HG03575 (cell line): ENCODE measurements around the gene PPP2R5B.

Source experiments
- ATAC-seq: cut with Tn5 transposase; IDR thresholded peaks from one replicate; pipeline ENCODE4 v1.9.1; 2021; ENCODE audit not compliant: unreplicated experiment, insufficient number of reproducible peaks, low FRiP score; ENCODE audit errors: extremely low read depth

Gene PPP2R5B

DNA sequence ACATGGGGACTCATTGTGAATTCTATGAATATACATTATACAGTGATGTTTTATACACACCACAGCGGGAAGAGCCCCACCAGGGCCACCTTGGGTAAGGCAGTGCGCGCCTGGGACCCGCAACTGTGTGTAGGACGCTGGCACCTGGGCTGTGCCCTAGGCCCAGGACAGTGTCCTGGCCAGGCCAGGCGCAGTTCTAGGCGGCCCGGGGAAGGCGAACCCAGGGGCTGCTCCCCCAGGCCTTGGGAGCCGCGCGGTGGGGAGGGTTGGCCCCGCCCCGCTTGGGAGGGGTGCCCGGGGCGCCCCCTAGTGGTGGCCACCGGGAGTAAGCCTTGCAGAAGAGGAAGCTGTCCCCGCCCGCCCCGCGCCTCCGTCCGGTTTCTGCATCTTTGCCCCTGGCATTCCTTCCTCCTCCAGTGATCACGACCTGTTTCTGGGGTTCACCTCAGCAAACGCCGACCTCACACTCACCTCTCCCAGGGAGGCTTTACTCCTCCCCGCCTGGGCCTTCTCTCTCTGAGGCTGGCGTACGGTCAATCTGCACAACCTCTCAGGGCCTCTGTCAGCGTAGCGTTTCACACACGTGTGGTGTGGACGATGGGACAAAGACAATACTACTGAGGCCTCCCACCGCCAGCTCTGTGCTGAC, 36.6 kb upstream of the PPP2R5B start:
- ATAC-seq = no peak

DNA sequence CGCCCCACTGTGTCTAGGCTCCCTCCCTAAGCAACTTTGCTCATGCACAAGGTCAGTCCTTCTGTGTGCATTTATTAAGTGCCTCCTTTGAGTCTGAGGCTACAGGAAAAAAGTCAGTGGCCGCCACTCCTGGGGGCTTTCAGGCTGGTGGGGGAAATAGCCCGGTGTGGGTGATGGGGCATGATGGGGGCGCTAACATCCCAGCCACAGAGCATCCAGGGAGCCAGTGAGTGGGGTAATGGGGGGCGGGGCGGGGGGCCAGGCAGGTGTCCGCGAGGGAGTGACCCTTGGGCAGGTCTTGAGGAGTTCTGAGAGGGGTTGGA, 36.1 kb upstream of the PPP2R5B start:
- ATAC-seq = no peak

GRCh38 chr11:64888729-64889511, 35.6 kb upstream of the PPP2R5B start:
- no peak for ATAC-seq

- no peak for ATAC-seq
Measured at GRCh38 chr11:64890522-64890939, 34.0 kb upstream of the PPP2R5B start.

DNA sequence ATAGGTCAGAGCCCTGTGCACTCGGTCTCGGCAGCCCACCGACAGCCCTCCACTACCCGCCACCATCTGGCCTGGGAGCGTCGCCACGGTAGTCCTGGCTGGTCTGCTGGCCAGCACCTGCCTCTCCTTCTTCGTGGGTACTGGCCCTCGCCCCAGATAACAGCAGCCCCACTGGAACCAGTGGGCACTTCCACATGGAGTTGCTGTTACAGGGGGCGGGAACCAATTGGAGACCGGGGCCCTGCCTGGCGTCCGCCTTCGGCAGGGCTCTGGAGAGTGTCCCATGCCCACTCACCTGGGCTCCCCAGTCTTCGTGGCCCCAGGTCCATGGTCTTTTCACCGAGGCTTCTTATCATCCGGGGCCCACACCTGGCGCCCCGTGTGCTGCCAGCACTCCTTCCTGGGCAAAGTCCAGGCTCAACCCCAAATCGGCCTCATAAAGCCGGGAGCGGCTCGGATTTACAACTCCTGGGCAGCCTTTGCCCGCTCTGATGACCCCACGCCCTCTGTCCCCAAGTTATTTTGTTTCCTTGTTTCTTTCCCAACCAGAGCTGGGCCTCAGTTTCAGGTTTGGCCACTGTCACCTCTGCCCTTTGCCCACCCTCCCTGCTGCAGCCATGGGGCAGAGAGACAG, 33.2 kb upstream of the PPP2R5B start:
- no peak for ATAC-seq

- no peak for ATAC-seq
Measured at GRCh38 chr11:64891880-64892279, 32.6 kb upstream of the PPP2R5B start.

- ATAC-seq = no peak
Measured at GRCh38 chr11:64892411-64892831, 32.1 kb upstream of the PPP2R5B start.

DNA sequence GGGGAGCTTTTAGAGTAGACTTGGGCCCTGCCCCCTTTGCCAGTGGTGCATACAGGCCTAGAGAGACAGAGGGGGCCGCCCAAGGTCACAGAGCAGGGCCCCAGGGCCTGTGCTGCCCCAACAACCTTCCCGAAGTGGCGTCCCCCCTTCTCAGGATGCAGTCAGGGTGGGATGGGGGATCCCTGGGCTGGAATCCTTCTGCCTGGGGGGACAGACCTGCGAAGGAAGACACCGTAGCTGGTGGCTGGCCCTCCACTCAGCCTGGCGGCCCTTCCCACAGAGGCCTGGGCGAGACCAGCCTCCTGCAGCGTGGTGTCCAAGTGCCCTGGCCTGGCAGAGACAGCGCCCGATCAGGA, 31.7 kb upstream of the PPP2R5B start:
- no peak for ATAC-seq

- no peak for ATAC-seq
Measured at GRCh38 chr11:64893194-64894069, 31.1 kb upstream of the PPP2R5B start.

DNA sequence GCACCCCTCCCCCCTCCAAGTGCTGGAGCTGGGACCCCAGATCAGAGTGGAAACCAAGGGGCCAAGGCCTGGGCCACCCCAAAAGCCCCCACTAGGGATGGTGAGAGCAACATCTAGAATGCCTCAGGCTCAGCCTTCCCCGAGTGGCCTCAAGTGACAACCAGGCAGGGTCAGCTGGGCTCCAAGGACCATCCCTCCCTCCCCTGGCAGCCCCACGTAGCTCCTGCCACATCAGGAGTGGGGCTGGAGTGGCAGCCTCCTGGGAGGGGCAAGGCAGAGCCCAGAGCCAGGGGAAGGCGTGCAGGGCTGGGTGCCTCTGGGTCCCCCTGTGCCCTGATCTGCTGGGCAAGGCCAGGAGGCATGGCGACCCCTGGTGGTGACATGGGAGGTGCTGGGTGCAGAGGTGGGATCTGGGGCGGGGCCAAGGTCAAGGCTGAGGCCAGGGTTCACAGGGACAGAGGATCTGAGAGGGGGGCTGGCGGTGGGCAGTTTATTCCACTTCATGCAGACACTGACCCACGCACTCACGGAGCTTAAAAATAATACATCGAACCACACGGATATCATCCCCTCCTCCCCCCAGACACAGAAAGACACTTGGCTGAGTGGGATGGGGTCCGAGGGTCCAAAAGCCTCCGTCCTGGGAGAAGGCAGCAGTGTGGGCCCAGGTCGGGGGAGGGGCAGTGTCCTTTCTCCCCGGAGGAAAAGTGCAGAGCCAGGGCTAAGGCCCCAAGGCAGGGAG, 30.2 kb upstream of the PPP2R5B start:
- no peak for ATAC-seq

- no peak for ATAC-seq
Measured at GRCh38 chr11:64894812-64895452, 29.6 kb upstream of the PPP2R5B start.

DNA sequence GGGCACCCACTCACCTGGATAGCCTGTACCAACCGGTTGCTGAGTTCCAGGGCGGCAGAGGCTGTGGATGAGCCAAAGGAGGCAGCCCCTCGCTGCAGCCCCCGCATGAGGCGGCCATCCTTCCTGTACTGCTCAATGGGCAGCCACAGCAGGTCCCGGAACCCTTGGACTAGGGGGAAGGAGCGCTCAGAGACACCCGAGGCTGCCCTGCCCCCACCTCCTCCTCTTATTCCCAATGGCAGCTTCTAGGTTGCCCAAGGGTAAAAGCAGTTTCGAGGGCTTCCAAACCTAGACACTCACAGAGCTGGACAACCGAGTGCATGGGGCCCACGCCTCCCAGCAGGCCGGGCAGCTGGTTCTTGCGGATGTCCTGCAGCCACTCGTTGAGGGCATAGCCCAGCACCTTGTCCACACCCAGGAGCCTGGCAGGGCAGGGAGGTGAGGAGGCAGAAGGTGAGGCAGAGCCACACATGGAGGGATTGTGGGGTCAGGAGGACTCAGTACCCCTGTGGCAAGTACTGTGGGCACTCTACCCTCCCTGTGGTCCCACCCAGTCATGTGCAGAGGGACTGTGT, 28.0 kb upstream of the PPP2R5B start:
- no peak for ATAC-seq

- ATAC-seq = no peak
Measured at GRCh38 chr11:64897381-64898075, 27.0 kb upstream of the PPP2R5B start.

DNA sequence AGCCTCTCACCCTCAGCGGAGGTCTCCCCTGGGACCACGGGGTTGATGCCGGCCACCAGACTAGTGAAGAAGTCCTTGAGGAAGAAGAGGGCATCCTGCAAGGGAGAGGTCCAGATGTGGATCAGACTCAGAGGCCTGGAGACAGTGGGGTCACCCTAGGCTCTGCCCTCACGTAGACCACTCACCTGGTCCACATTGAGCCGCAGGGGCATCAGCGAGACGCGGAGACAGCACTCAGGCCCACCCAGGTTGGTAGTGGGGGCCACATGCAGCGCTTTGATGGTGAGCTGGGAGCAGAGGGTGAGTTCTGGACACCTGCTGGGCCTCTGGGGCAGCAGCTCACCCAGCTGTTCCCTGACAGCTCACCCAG, 26.4 kb upstream of the PPP2R5B start:
- ATAC-seq = no peak

DNA sequence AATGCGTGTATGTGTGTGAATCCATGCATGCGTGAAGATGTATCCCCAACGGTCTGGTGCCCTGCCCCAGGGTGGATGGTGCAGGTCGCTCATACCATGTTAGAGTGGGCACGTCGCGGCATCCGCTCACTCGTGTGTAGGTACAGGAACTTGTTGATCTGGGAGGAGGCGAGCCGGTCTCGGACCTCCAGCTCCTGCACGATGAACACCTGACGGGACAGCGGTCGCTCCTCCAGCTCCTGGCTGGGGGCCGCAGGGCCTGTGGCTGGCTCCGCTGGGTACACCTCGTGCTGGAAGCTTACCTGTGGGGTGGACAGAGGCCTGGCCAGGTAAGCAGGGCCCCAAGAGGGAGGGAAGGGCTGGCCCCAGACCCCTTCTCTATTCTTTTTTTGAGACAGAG, 25.9 kb upstream of the PPP2R5B start:
- ATAC-seq = no peak

DNA sequence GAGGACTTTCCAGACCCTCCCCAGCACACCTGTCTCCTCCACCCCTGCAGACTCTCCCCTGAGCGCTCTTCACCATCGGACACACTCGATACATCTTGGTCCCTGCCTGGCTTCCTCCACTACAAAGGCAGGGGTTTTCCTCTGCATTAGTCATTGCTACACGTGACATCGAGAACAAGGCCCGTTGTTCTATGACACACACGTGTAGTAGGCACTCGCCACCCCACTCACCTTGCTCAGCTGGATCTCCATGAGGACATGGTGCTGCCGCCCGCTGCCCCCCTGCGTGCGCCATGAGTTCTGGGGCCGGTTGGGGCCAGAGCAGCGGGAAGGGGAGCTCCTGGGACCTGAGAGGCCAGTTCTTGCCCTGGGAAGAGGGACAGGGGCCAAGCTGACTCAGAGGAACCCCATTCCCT, 24.2 kb upstream of the PPP2R5B start:
- ATAC-seq = no peak

- ATAC-seq = no peak
Measured at GRCh38 chr11:64900774-64901173, 23.7 kb upstream of the PPP2R5B start.
